ENCODE measurements around the gene SPATA6L. TPM values are rescaled to one million over a fixed set of nuclear protein-coding genes. Genes with fewer than 3 reads are reported as not detected.
A peak's percentile ranks its signal among the peaks of the same experiment; 100 is the strongest.

The SPATA6L gene
- total and polyA plus RNA-seq, 8 donors = 3.2 to 10.1 (median 8.4) TPM

DNA sequence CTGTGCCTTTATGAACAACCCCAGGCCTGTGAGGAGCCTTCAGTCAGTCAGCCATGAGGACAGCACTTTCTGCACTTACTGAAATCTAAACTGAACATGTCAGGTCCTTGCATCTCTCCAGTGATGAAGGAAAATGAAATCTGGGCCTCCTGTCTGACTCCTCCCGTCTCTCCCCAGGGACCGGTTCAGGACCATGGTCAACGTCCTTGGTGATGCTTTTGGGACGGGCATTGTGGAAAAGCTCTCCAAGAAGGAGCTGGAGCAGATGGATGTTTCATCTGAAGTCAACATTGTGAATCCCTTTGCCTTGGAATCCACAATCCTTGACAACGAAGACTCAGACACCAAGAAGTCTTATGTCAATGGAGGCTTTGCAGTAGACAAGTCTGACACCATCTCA is 81.1 kb downstream of the SPATA6L start:
- peaks cover 0 to under 1% of the 10 kb centered on the region in 2 donors for H3K4me1 ChIP-seq
- H3K4me3 ChIP-seq = no peak overlapping the region
- intact Hi-C loops (cut with DNase I) = no loop called here
- H3K9me3 ChIP-seq = no peaks in the 10 kb centered on the region
- H3K27me3 ChIP-seq = no peaks in the 10 kb centered on the region
- DNase-seq = no peak
- TF ChIP-seq, protein P1, sequence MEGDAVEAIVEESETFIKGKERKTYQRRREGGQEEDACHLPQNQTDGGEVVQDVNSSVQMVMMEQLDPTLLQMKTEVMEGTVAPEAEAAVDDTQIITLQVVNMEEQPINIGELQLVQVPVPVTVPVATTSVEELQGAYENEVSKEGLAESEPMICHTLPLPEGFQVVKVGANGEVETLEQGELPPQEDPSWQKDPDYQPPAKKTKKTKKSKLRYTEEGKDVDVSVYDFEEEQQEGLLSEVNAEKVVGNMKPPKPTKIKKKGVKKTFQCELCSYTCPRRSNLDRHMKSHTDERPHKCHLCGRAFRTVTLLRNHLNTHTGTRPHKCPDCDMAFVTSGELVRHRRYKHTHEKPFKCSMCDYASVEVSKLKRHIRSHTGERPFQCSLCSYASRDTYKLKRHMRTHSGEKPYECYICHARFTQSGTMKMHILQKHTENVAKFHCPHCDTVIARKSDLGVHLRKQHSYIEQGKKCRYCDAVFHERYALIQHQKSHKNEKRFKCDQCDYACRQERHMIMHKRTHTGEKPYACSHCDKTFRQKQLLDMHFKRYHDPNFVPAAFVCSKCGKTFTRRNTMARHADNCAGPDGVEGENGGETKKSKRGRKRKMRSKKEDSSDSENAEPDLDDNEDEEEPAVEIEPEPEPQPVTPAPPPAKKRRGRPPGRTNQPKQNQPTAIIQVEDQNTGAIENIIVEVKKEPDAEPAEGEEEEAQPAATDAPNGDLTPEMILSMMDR (IDR thresholded peaks at IDR 0.05) = no peak
- ATAC-seq = no peak
- H3K36me3 ChIP-seq = peaks cover 0 to 5% of the 10 kb centered on the region in 2 donors
- H3K27ac ChIP-seq = no peak overlapping the region

DNA sequence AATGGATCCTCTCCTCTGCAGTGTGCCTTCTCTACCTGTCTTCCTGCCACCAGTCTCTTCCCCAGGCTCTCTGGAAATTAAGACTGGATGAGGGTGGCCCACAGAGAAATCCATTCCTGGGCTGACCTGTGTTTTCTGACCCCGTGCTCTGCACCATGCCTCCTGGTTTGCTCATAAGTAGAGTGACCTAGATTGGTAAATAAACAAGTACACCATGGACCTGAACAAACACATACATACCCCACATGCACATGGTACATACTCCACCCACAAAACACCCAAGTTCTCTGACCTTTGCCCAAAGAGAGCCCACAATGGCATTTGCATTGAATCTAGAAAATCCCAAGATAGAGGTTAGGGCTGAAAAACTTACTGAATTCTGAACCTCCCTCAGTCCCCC is 81.6 kb downstream of the SPATA6L start:
- no peak for DNase-seq
- intact Hi-C loops (cut with DNase I) = no loop called here
- H3K27me3 ChIP-seq = no peaks in the 10 kb centered on the region
- H3K27ac ChIP-seq = no peak overlapping the region
- TF ChIP-seq, protein P1 (IDR thresholded peaks at IDR 0.05) = no peak
- no peak for ATAC-seq
- H3K4me1 ChIP-seq = no peaks in the 10 kb centered on the region
- peaks cover 0 to 5% of the 10 kb centered on the region in 2 donors for H3K36me3 ChIP-seq
- no peak overlapping the region for H3K4me3 ChIP-seq
- no peaks in the 10 kb centered on the region for H3K9me3 ChIP-seq

DNA sequence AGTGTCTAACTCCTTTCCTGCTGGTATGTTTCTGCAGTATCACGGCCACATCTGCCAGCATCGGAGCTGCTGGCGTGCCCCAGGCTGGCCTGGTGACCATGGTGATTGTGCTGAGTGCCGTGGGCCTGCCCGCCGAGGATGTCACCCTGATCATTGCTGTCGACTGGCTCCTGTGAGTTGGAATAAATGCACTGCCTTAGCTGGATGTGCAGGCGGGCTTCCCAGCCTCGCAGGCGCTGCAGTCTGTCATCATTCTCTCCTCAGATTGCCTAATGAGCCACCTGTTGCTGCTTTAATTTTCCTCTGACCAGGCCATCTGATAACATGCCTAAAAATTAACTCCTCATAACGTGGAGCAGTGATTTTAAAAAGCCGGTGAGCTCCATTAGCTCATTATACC is 83.3 kb downstream of the SPATA6L start:
- Histone ChIP-seq H3K4me3 (no peak overlapping the region), H3K4me1 (no peaks in the 10 kb centered on the region), H3K36me3 (peaks cover 0 to 5% of the 10 kb centered on the region in 2 donors), H3K27ac (no peak overlapping the region), H3K27me3 (no peaks in the 10 kb centered on the region), H3K9me3 (no peaks in the 10 kb centered on the region)
- ATAC-seq (no peak), DNase-seq (no peak)
- TF ChIP-seq, protein P1 (IDR thresholded peaks at IDR 0.05) = no peak
- intact Hi-C loops (cut with DNase I) = no loop called here

DNA sequence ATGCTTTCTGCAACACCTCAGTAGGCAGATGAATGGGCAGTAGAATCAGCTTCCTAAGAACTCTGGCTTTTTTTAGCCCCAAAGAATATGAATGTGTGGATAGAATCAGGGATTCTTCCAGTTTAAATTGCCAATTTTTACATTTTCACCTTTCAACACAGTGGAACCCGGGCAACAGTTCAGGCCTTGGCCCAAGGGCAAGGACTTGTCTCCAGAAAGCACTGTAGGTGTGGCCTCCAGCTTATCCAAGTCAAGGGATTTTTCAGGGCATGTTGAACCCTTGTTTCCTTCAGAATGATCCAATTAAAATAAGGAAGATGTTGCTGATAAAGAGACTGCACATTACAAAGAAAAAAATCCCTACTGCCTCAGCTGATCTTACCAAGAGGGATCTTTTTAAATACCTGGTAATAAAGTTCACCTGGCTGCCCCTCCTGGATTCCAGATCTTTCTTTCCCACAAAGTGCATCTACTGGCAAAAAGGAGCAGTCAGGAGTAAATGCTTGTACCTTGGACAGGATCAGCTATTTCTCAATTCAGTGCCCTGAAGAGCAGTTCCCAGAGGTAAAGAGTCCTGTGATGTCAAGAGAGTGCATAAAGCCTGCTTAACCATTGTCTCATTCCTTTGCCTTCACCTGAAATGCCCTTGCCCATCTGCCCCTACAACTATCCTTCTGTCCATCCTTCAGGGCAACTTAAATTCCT is 84.3 kb downstream of the SPATA6L start:
- no peaks in the 10 kb centered on the region for H3K9me3 ChIP-seq
- no peaks in the 10 kb centered on the region for H3K4me1 ChIP-seq
- DNase-seq = no peak
- no peak overlapping the region for H3K4me3 ChIP-seq
- ATAC-seq = no peak
- H3K27ac ChIP-seq = no peak overlapping the region
- intact Hi-C loops (cut with DNase I) = no loop called here
- TF ChIP-seq, protein P1 (IDR thresholded peaks at IDR 0.05) = no peak
- H3K27me3 ChIP-seq = no peaks in the 10 kb centered on the region
- peaks cover 0 to 5% of the 10 kb centered on the region in 2 donors for H3K36me3 ChIP-seq

DNA sequence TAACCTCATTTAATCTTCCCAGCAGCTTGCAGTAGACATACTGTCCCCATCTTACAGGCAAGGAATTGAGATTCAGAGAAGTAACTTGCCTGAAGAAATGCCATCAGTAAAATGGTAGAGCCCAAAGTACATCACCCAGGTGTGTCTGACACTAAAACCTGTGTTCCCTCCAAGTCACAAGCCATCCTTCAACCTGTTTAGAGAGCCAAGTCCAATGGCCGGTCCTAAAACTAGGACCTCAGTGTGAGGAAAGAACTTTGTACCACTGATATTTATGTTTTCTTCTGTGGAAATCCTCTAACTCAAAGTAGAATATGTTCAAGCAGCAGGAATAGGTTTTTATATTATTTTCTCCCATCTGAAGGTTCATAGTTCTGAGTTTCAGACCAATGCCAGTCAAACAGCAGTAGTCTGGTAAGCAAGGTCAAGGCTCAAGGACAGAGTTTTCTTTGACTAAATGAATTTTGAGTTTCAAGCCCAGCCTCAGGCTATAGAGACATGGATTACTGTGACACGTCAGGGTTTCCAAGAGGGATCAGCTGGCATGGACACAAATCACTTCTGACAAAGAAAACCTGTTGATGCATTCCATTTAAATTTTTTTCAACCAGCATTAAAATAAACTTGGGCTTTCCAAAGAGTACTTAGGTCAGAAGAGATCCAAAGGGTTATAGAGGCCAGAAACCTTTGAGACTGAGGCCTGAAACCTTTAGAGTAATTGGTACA is 85.1 kb downstream of the SPATA6L start:
- TF ChIP-seq, protein P1 (IDR thresholded peaks at IDR 0.05) = no peak
- H3K4me1 ChIP-seq = no peaks in the 10 kb centered on the region
- no peak overlapping the region for H3K27ac ChIP-seq
- intact Hi-C loops (cut with DNase I) = no loop called here
- no peaks in the 10 kb centered on the region for H3K27me3 ChIP-seq
- H3K4me3 ChIP-seq = no peak overlapping the region
- no peaks in the 10 kb centered on the region for H3K9me3 ChIP-seq
- no peak for DNase-seq
- peaks cover 0 to 5% of the 10 kb centered on the region in 2 donors for H3K36me3 ChIP-seq
- ATAC-seq = peak; percentile 13
